Endothelial cell of umbilical vein (primary cell): ENCODE data around the gene TMEM164. TPM values are rescaled to one million over a fixed set of nuclear protein-coding genes. Genes with fewer than 3 reads are reported as not detected.

Experiments used
- BruUV-seq: library from RNA; stranded (reverse); fragments of 400-500 nt; replicated peaks from 2 replicates; lab custom pipeline; 2021; lab: Mats Ljungman, UMichigan
- CTCF ChIA-PET: fragments of 300-600, 350-600 bp; sonication (Branson Sonifier 250); formaldehyde crosslinking; loops from one replicate; lab custom pipeline; 2021; ENCODE audit warnings: antibody characterized with exemption, inconsistent platforms; lab: Charles Lee
- POLR2A ChIA-PET: fragments of 300-600, 350-600 bp; sonication (Branson Sonifier 250); formaldehyde crosslinking; loops from one replicate; lab custom pipeline; 2021; ENCODE audit warnings: antibody characterized with exemption, inconsistent platforms; lab: Charles Lee
- DNase-seq: peaks from one replicate; pipeline ENCODE4 v3.0.0-alpha.2; 2011; ENCODE audit warnings: low read depth, low spot score
- FAIRE-seq: peaks from 2 replicates; lab custom pipeline; 2011; peaks lifted over from hg19 to GRCh38; lab: Jason Lieb, UNC
- H2AFZ ChIP-seq: 2 replicates; pipeline ENCODE4 v1.6.0; 2012; ENCODE audit warnings: low read depth, low read length, control low read depth, inconsistent platforms
- H3K27ac ChIP-seq: 2 replicates; pipeline ENCODE4 v1.5.1; 2011; ENCODE audit warnings: low read depth, mild to moderate bottlenecking, control low read depth, low read length, moderate library complexity; ENCODE audit not compliant: insufficient read depth
- H3K27me3 ChIP-seq, 2 experiments: 2 replicates each; pipeline versions ENCODE4 v1.6.0 to v1.6.1; 2011; ENCODE audit warnings: low read length in 2 of 2, mixed read lengths in 1 of 2; ENCODE audit not compliant: control insufficient read depth in 2 of 2, insufficient read depth in 2 of 2
- H3K36me3 ChIP-seq, 2 experiments: 2 replicates in 1 of 2; 3 replicates in 1 of 2; pipeline ENCODE4 v1.5.1; 2011; ENCODE audit warnings: low read length in 2 of 2, mild to moderate bottlenecking in 1 of 2, moderate library complexity in 1 of 2; ENCODE audit not compliant: control insufficient read depth in 2 of 2, insufficient read depth in 2 of 2; ENCODE audit errors: extremely low read depth in 1 of 2
- H3K4me1 ChIP-seq: 3 replicates; pipeline ENCODE4 v1.5.1; 2011; ENCODE audit warnings: mild to moderate bottlenecking, low read length; ENCODE audit not compliant: control insufficient read depth, insufficient read depth; ENCODE audit errors: extremely low read depth
- H3K4me2 ChIP-seq: 2 replicates; pipeline ENCODE4 v1.6.1; 2011; ENCODE audit warnings: low read length, control low read depth, mixed read lengths; ENCODE audit not compliant: insufficient read depth
- H3K4me3 ChIP-seq, 3 experiments: fragments of 200-600 bp in 1 of 3; sonication (generic), shearing (Covaris generic) in 1 of 3; replicated peaks in 1 of 3; 2 replicates each; pipeline ENCODE4 v1.5.1; 2011 to 2016; ENCODE audit warnings: control low read depth in 3 of 3, low read length in 3 of 3, mild to moderate bottlenecking in 2 of 3, inconsistent platforms in 1 of 3, low read depth in 1 of 3, moderate library complexity in 1 of 3; ENCODE audit not compliant: insufficient read depth in 1 of 3
- H3K79me2 ChIP-seq: 2 replicates; pipeline ENCODE4 v1.6.0; 2012; ENCODE audit warnings: low read length, inconsistent platforms; ENCODE audit not compliant: control insufficient read depth, insufficient read depth
- H3K9ac ChIP-seq: replicated peaks from 2 replicates; pipeline ENCODE3; 2011; ENCODE audit warnings: low read length, control low read depth; ENCODE audit not compliant: insufficient read depth; ENCODE audit errors: extremely low read depth
- H3K9me1 ChIP-seq: replicated peaks from 3 replicates; pipeline ENCODE4 v1.6.0; 2011; ENCODE audit warnings: mild to moderate bottlenecking, low read length; ENCODE audit not compliant: control insufficient read depth, insufficient read depth; ENCODE audit errors: extremely low read depth
- H3K9me3 ChIP-seq: replicated peaks from 2 replicates; pipeline ENCODE4 v1.5.1; 2012; ENCODE audit warnings: low read length, inconsistent platforms; ENCODE audit not compliant: control insufficient read depth, insufficient read depth
- H4K20me1 ChIP-seq: replicated peaks from 2 replicates; pipeline ENCODE3; 2011; ENCODE audit warnings: mild to moderate bottlenecking, low read length; ENCODE audit not compliant: control insufficient read depth, insufficient read depth; ENCODE audit errors: extremely low read depth
- CTCF ChIP-seq, 2 donors: IDR thresholded peaks; 1 replicate in 1 of 2; 2 replicates in 1 of 2; pipeline ENCODE4 v1.5.1; 2011; ENCODE audit warnings: low read length in 2 of 2, mild to moderate bottlenecking in 2 of 2, moderate library complexity in 2 of 2, control low read depth in 1 of 2, inconsistent platforms in 1 of 2, low read depth in 1 of 2; ENCODE audit not compliant: insufficient read depth in 1 of 2; ENCODE audit errors: extremely low read depth in 1 of 2
- EZH2 ChIP-seq: IDR thresholded peaks from 2 replicates; pipeline ENCODE4 v1.6.1; 2012; ENCODE audit warnings: borderline replicate concordance, low read depth, mild to moderate bottlenecking, moderate library complexity, low read length, inconsistent platforms; ENCODE audit not compliant: severe bottlenecking
- FOS ChIP-seq: IDR thresholded peaks from 2 replicates; pipeline ENCODE4 v1.6.1; 2011; ENCODE audit warnings: mild to moderate bottlenecking, low read length, moderate library complexity, borderline replicate concordance; ENCODE audit not compliant: insufficient read depth
- GATA2 ChIP-seq: IDR thresholded peaks from 2 replicates; pipeline ENCODE4 v1.7.0; 2011; ENCODE audit warnings: low read depth, mild to moderate bottlenecking, moderate library complexity, mixed read lengths, low read length; ENCODE audit not compliant: insufficient read length, insufficient read depth
- JUN ChIP-seq: IDR thresholded peaks from 2 replicates; pipeline ENCODE4 v1.6.1; 2011; ENCODE audit warnings: borderline replicate concordance, low read depth; ENCODE audit not compliant: insufficient read length, insufficient read depth
- MAX ChIP-seq: IDR thresholded peaks from 2 replicates; pipeline ENCODE4 v1.6.1; 2011; ENCODE audit not compliant: insufficient read depth, insufficient read length
- POLR2A ChIP-seq: IDR thresholded peaks from 2 replicates; pipeline ENCODE4 v1.6.1; 2012; ENCODE audit warnings: low read depth, mild to moderate bottlenecking, control low read depth, low read length
- POLR2AphosphoS5 ChIP-seq: IDR thresholded peaks from 2 replicates; pipeline ENCODE4 v1.6.1; 2012; ENCODE audit warnings: low read depth, mild to moderate bottlenecking, control low read depth, low read length, moderate library complexity; ENCODE audit not compliant: insufficient read depth
- dilution Hi-C: fragments of 300-500 bp; cut with MboI; formaldehyde crosslinking; loops from one replicate; pipeline ENCODE4 v1.15.0; 2019; ENCODE audit warnings: low sequenced_read_pairs; ENCODE audit not compliant: extremely low pct_ligation_motif_present
- intact Hi-C: fragments of 100-400 bp; cut with micrococcal nuclease; formaldehyde crosslinking; loops from one replicate; pipeline ENCODE4 v1.10.0; 2022
- polyA plus RNA-seq, 4 experiments: library from polyadenylated mRNA; depleted of rRNA in 3 of 4; stranded (reverse) in 3 of 4; unstranded in 1 of 4; fragments of >200 nt; gene quantifications; 2 replicates each; pipeline versions ENCODE4 v1.2.1 to v1.2.3, GENCODE V29; 2011 to 2012; ENCODE audit warnings: missing spikeins in 1 of 4
- total RNA-seq: library from RNA; stranded (reverse); gene quantifications from 2 replicates; pipeline ENCODE4 v1.2.3, GENCODE V29; 2021

TMEM164 gene
- total and polyA plus RNA-seq, 2 donors (not counting 3 experiments of a cell fraction or from before 2014, with no cell fraction given): 12.8 to 22.2 TPM

GRCh38 chrX:110046971-110047370 is 44.1 kb downstream of the TMEM164 start:
- H3K79me2 ChIP-seq: no peaks in the 10 kb centered on the region
- no TSS peak for BruUV-seq
- H3K4me3 ChIP-seq: no peak overlapping the region
- no peak overlapping the region for H3K9ac ChIP-seq
- DNase-seq (no peak), FAIRE-seq (no peak)
- H3K4me1 ChIP-seq: no peaks in the 10 kb centered on the region
- H3K27me3 ChIP-seq: no peaks in the 10 kb centered on the region
- H4K20me1 ChIP-seq: no peaks in the 10 kb centered on the region
- TF ChIP-seq GATA2 (no peak), CTCF (IDR thresholded peaks at IDR 0.05; ENCODE audit: extremely low read depth in 1 of 2, insufficient read depth in 1 of 2, low read depth in 1 of 2, low read length in 2 of 2) (no peak), POLR2AphosphoS5 (no peak), FOS (no peak), JUN (no peak), POLR2A (no peak), EZH2 (no peak), MAX (no peak)
- intact Hi-C loops: no loop called here
- POLR2A ChIA-PET: no interaction called here
- H3K9me3 ChIP-seq: no peaks in the 10 kb centered on the region
- H3K4me2 ChIP-seq: no peak overlapping the region
- no peaks in the 10 kb centered on the region for H3K36me3 ChIP-seq
- no peak overlapping the region for H2AFZ ChIP-seq
- H3K9me1 ChIP-seq: no peaks in the 10 kb centered on the region
- dilution Hi-C loops: no loop called here
- CTCF ChIA-PET: interaction anchor here (1.8 to 4.2 kb wide), 2 partner anchors 26 to 100 kb away, joined by 4 to 42 read pairs; no protein-coding TSS in a partner anchor
- no peak overlapping the region for H3K27ac ChIP-seq
